H54 (cell line): ENCODE results near the gene MICAL3.

Source experiments
- DNase-seq: peaks from one replicate; pipeline ENCODE4 v3.0.0; 2011; ENCODE audit warnings: low spot score, mixed read lengths; ENCODE audit not compliant: insufficient read length
- FAIRE-seq: peaks from 3 replicates; lab custom pipeline; 2011; peaks lifted over from hg19 to GRCh38; lab: Jason Lieb, UNC
- POLR2A ChIP-seq: IDR thresholded peaks from 2 replicates; pipeline ENCODE4 v1.6.1; 2011; ENCODE audit warnings: low read depth, mild to moderate bottlenecking, low read length

The MICAL3 gene

DNA sequence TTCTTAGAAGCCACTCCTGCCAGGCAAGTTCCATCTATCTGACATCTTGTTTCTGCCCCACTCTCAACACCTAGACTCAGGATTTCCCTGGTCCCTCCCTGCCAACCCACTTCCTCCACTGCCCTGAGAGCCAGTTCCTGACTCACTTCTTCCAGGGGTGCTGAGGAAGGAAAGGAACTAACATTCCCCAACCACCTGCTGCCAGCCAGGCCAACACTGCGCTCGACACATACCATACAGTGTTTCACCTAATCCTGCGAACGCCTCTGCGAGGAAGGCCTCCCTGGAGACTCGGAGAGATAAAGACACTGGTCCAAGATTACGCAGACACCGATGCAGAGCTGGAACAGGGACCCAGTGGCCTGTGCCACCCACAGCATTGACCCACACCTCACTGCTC, 40.2 kb downstream of the MICAL3 start:
- no peak for FAIRE-seq
- DNase-seq, result peak; percentile 35
- no peak for TF ChIP-seq POLR2A

- DNase-seq (peak; percentile 32), FAIRE-seq (no peak)
- no peak for TF ChIP-seq POLR2A
These were observed 41.7 kb downstream of the MICAL3 start for GRCh38 chr22:17982572-17983141.

DNA sequence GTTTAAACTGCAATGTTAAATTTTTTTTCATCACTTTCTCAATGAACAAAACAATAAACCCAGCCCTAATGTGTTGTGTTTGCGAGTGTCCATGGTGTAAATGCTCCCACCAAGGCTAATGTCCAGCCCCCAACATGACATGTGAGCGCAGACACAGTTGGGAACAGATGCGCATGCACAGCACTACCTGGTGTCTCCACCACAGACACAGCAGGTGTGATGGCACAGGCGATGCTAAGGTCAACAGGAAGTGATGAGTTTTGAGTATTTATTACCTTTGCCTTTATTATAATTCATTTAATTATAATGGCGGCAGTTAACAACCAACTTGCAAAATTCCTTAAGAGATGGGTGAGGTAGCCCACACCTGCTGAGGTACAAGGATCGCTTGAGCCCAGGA, 42.9 kb downstream of the MICAL3 start:
- FAIRE-seq (no peak), DNase-seq (no peak)
- no peak for TF ChIP-seq POLR2A

- TF ChIP-seq POLR2A, result no peak
- FAIRE-seq (no peak), DNase-seq (no peak)
These were observed 43.7 kb downstream of the MICAL3 start for GRCh38 chr22:17980638-17981051.

- FAIRE-seq, result no peak
- no peak for DNase-seq
- TF ChIP-seq POLR2A, result no peak
These were observed 44.3 kb downstream of the MICAL3 start for GRCh38 chr22:17980015-17980590.

- DNase-seq (no peak), FAIRE-seq (no peak)
- no peak for TF ChIP-seq POLR2A
These were observed 46.3 kb downstream of the MICAL3 start for GRCh38 chr22:17978027-17978426.

DNA sequence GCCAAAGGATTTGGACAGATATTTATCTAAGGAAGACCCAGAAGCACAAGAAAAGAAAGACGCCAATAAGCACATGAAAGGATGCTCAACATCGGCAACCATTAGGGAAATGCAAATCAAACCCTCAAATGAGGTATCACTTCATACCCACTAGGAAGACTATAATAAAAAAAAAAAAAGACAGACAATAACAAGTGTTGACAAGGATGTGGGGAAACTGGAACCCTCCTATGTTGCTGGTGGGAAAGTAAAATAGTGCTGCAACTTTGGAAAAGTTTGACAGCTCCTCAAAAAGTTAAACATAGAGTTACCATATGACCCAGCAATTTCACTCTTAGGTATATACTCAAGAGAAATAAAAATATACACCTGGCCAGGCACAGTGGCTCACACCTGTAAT, 47.0 kb downstream of the MICAL3 start:
- FAIRE-seq (no peak), DNase-seq (no peak)
- no peak for TF ChIP-seq POLR2A

DNA sequence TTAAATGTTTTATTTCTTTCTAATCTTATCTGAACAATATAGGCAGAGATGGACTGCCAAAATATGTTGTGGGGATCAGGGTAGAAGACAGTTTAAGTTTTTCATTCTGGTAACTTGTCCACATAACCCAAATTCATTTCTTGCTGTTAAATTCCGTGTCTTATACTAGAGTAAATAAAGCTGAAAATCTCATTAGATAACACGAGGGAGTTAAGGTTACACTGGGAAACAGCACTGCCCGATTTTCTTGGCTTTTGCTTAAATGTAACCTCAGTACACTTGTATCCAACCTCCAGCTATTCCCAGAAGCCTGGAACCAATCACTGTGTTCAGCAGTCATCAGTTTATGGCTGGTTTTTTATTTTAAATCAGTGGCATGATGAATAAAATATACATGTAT, 48.2 kb downstream of the MICAL3 start:
- DNase-seq, result no peak
- no peak for TF ChIP-seq POLR2A
- FAIRE-seq, result no peak

DNA sequence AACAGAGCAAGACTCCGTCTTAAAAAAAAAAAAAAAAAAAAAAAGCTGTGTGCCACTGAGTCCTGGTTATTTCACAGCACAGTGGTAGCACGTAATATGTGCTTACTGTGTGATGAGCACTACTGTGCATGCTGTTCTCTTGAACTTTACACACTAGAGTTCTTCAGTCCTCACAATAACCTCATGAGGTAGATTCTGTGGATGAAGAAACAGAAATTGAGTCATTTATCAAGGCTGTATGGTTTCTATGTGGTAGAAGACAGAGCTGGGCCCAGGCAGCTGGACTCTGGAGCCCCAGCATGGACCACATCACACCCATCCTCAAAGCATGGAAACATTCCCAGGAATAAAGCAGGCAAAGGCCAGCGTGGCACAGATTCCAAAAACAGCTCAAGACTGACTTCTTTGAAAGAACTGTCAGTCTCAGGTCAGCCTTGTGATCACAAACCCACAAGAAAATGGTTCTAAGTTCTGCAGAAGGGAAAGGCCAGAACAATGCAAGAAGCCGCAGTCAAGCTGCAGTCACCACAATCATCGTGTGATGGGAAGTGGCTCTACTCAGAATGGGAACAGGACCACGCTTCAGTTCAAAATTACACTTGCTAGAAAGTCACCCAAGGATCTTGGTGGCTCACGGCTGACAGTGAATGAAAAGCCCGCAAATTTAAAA, 49.5 kb downstream of the MICAL3 start:
- no peak for DNase-seq
- no peak for FAIRE-seq
- no peak for TF ChIP-seq POLR2A

- no peak for FAIRE-seq
- TF ChIP-seq POLR2A, result no peak
- no peak for DNase-seq
These were observed 50.3 kb downstream of the MICAL3 start for GRCh38 chr22:17974087-17974486.

DNA sequence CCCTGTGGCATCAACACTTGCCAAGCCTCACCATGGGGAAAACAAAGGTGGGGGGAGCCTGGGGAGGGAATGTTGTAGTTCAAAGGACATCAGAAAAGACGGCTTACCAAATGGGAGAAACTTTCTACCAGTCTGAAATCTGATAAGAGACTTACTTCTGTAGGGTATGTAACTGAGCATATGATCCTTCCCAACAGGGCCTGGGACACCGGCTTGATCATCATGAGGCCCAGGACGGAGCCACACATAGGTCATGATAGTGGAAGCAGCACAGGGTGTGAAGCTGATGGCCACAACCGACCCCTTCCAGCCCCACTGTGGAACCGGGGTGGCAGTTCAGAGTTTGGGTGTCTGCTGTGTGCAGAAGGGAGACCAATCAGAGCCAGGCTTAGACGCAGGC, 51.1 kb downstream of the MICAL3 start:
- DNase-seq, result no peak
- TF ChIP-seq POLR2A, result no peak
- FAIRE-seq, result no peak

GRCh38 chr22:17972385-17973191, 51.8 kb downstream of the MICAL3 start:
- TF ChIP-seq POLR2A, result no peak
- DNase-seq, result peak; percentile 44
- FAIRE-seq, result peak; percentile 66

- no peak for DNase-seq
- FAIRE-seq, result no peak
- TF ChIP-seq POLR2A, result no peak
These were observed 52.6 kb downstream of the MICAL3 start for GRCh38 chr22:17971711-17972110.

DNA sequence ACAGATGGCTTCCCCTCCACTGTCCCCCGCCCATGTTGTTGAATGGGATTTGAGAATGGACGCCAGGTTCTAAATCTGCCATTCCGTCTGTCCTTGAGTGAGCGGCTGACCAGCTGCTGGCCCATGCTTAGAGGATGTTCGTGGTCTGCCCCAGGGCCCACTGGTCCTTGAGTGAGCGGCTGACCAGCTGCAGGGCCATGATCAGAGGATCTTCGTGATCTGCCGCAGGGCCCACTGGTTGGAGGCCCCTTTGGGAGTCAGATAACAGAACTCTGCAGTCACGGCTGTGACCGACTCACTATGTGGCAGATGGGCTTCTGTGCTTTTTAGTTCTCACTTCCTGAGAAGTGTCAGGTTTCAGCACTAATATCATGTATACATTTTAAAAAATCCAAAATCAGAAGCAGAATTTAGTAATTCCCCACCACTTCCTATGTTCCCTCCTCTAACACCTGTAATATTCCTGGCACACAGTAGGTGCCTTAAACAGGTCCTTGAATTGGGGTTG, 54.1 kb downstream of the MICAL3 start:
- TF ChIP-seq POLR2A, result no peak
- FAIRE-seq (no peak), DNase-seq (no peak)
